SK-N-SH (cell line): ENCODE results near the gene RNF138. TPM values are rescaled to one million over a fixed set of nuclear protein-coding genes. Genes with fewer than 3 reads are reported as not detected.
"Not testable (repeated sequence)": the region's sequence is repeated elsewhere in the genome, so short reads cannot be mapped to it uniquely, and the experiment has no call there.

Source experiments
- CTCF ChIA-PET: fragments of 300-600, 350-600 bp; formaldehyde crosslinking; extraction: SDS; loops from one replicate; lab custom pipeline; 2021; lab: Yijun Ruan, JAX
- POLR2A ChIA-PET: fragments of 350-600 bp; sonication (Branson Sonifier 250); formaldehyde crosslinking; extraction: SDS; loops from one replicate; lab custom pipeline; 2020; ENCODE audit warnings: antibody characterized with exemption, inconsistent platforms; lab: Yijun Ruan, JAX
- DNase-seq: peaks from one replicate; pipeline ENCODE4 v3.0.0; 2012
- H2AFZ ChIP-seq: fragments of 200-600 bp; sonication (generic); 2 replicates; pipeline ENCODE4 v1.8.1; 2016; ENCODE audit warnings: antibody characterized with exemption, mild to moderate bottlenecking, low read depth
- H3F3A ChIP-seq: fragments of 200-600 bp; sonication (generic); replicated peaks from 2 replicates; pipeline ENCODE3; 2016; ENCODE audit warnings: antibody characterized with exemption, mild to moderate bottlenecking; ENCODE audit not compliant: insufficient read depth
- H3K27ac ChIP-seq, 2 experiments: fragments of 200-500 bp in 1 of 2; fragments of 200-600 bp in 1 of 2; sonication (Bioruptor generic) in 1 of 2; sonication (generic), shearing (Covaris generic) in 1 of 2; 2 replicates each; pipeline versions ENCODE4 v1.5.1 to v1.6.1; 2014 to 2016; ENCODE audit warnings: low read depth in 2 of 2, inconsistent platforms in 1 of 2, low read length in 1 of 2, mild to moderate bottlenecking in 1 of 2, mixed read lengths in 1 of 2
- H3K27me3 ChIP-seq: fragments of 200-600 bp; sonication (generic), shearing (Covaris generic); 2 replicates; pipeline ENCODE4 v1.6.1; 2016; ENCODE audit warnings: mixed run types; ENCODE audit not compliant: insufficient read depth
- H3K36me3 ChIP-seq, 2 experiments: fragments of 200-500 bp in 1 of 2; fragments of 200-600 bp in 1 of 2; sonication (Bioruptor generic) in 1 of 2; sonication (generic) in 1 of 2; replicated peaks in 1 of 2; 2 replicates each; pipeline versions ENCODE3 to v1.5.1; 2014 to 2016; ENCODE audit warnings: low read length in 1 of 2, mild to moderate bottlenecking in 1 of 2; ENCODE audit not compliant: insufficient read depth in 2 of 2, control insufficient read depth in 1 of 2
- H3K4me1 ChIP-seq, 2 experiments: fragments of 200-500 bp in 1 of 2; fragments of 200-600 bp in 1 of 2; sonication (Bioruptor generic) in 1 of 2; sonication (generic), shearing (Covaris generic) in 1 of 2; 2 replicates each; pipeline versions ENCODE4 v1.5.1 to v1.6.1; 2014 to 2016; ENCODE audit warnings: low read depth in 1 of 2, low read length in 1 of 2, mixed run types in 1 of 2; ENCODE audit not compliant: insufficient read depth in 2 of 2, control insufficient read depth in 1 of 2
- H3K4me2 ChIP-seq: fragments of 200-600 bp; sonication (generic), shearing (Covaris generic); 2 replicates; pipeline ENCODE4 v1.6.1; 2017; ENCODE audit warnings: mixed run types
- H3K4me3 ChIP-seq, 2 experiments: fragments of 200-500 bp in 1 of 2; fragments of 200-600 bp in 1 of 2; sonication (Bioruptor generic) in 1 of 2; sonication (generic), shearing (Covaris generic) in 1 of 2; 2 replicates each; pipeline versions ENCODE4 v1.5.1 to v1.8.1; 2014 to 2016; ENCODE audit warnings: low read depth in 2 of 2, inconsistent platforms in 1 of 2, low read length in 1 of 2, mild to moderate bottlenecking in 1 of 2, mixed read lengths in 1 of 2, moderate library complexity in 1 of 2
- H3K79me2 ChIP-seq: fragments of 200-600 bp; sonication (generic); 2 replicates; pipeline ENCODE4 v1.8.1; 2017; ENCODE audit warnings: mild to moderate bottlenecking; ENCODE audit not compliant: insufficient read depth
- H3K9ac ChIP-seq: fragments of 200-600 bp; sonication (generic); 2 replicates; pipeline ENCODE4 v1.6.1; 2017; ENCODE audit warnings: mixed run types
- H3K9me2 ChIP-seq: fragments of 200-600 bp; sonication (generic); 2 replicates; pipeline ENCODE4 v1.6.1; 2017; ENCODE audit warnings: mixed run types
- H3K9me3 ChIP-seq: fragments of 200-600 bp; sonication (generic); 2 replicates; pipeline ENCODE4 v1.6.1; 2017; ENCODE audit warnings: mixed run types, mild to moderate bottlenecking, moderate library complexity
- H4K20me1 ChIP-seq: fragments of 200-600 bp; sonication (generic); 2 replicates; pipeline ENCODE4 v1.6.1; 2017; ENCODE audit warnings: mild to moderate bottlenecking, mixed run types; ENCODE audit not compliant: insufficient read depth
- ELF1 ChIP-seq: IDR thresholded peaks from 2 replicates; pipeline ENCODE4 v1.4.0; 2012
- EP300 ChIP-seq, 2 experiments: IDR thresholded peaks; 2 replicates each; pipeline versions ENCODE4 v1.4.0 to v1.6.1; 2012; ENCODE audit warnings: borderline replicate concordance in 1 of 2, low read depth in 1 of 2, low read length in 1 of 2
- FOSL2 ChIP-seq: IDR thresholded peaks from 2 replicates; pipeline ENCODE4 v1.4.0; 2012; ENCODE audit warnings: low read depth, mild to moderate bottlenecking, moderate library complexity, borderline replicate concordance
- FOXM1 ChIP-seq: IDR thresholded peaks from 2 replicates; pipeline ENCODE4 v1.4.0; 2012; ENCODE audit warnings: low read depth, mild to moderate bottlenecking
- GABPA ChIP-seq: IDR thresholded peaks from 2 replicates; pipeline ENCODE4 v1.4.0; 2012; ENCODE audit warnings: low read depth, mild to moderate bottlenecking
- GATA2 ChIP-seq: sonication (generic); formaldehyde crosslinking; IDR thresholded peaks from 2 replicates; pipeline ENCODE4 v1.5.0; 2020; ENCODE audit warnings: mild to moderate bottlenecking, missing genetic modification reagents
- IRF3 ChIP-seq: fragments of 150-350 bp; IDR thresholded peaks from 2 replicates; pipeline ENCODE4 v1.6.1; 2016; ENCODE audit warnings: mild to moderate bottlenecking, low read depth, low read length
- JUND ChIP-seq: IDR thresholded peaks from 2 replicates; pipeline ENCODE4 v1.4.0; 2012
- NFIC ChIP-seq: IDR thresholded peaks from 2 replicates; pipeline ENCODE4 v1.4.0; 2012; ENCODE audit warnings: borderline replicate concordance
- NRF1 ChIP-seq: IDR thresholded peaks from 2 replicates; pipeline ENCODE4 v1.6.1; 2012; ENCODE audit warnings: low read depth, mild to moderate bottlenecking, low read length
- RFX5 ChIP-seq: IDR thresholded peaks from 2 replicates; pipeline ENCODE4 v1.6.1; 2012; ENCODE audit warnings: mild to moderate bottlenecking, improper control_type of control experiment, low read length
- SIN3A ChIP-seq: IDR thresholded peaks from 2 replicates; pipeline ENCODE4 v1.6.1; 2012; ENCODE audit warnings: low read depth, mild to moderate bottlenecking, low read length, moderate library complexity, borderline replicate concordance
- TAF1 ChIP-seq: IDR thresholded peaks from 2 replicates; pipeline ENCODE4 v1.6.1; 2012; ENCODE audit warnings: low read depth, mild to moderate bottlenecking, low read length, moderate library complexity, borderline replicate concordance
- TCF12 ChIP-seq: IDR thresholded peaks from 2 replicates; pipeline ENCODE4 v1.4.0; 2012
- TEAD4 ChIP-seq: IDR thresholded peaks from 2 replicates; pipeline ENCODE4 v1.4.0; 2012; ENCODE audit warnings: mild to moderate bottlenecking, borderline replicate concordance; ENCODE audit not compliant: insufficient read depth
- USF1 ChIP-seq: IDR thresholded peaks from 2 replicates; pipeline ENCODE4 v1.4.0; 2012; ENCODE audit warnings: low read depth, borderline replicate concordance
- USF2 ChIP-seq: fragments of 150-350 bp; IDR thresholded peaks from 2 replicates; pipeline ENCODE4 v1.6.1; 2017; ENCODE audit warnings: antibody characterized with exemption, low read length, low read depth, borderline replicate concordance
- YY1 ChIP-seq: IDR thresholded peaks from 2 replicates; pipeline ENCODE4 v1.4.0; 2012; ENCODE audit warnings: low read depth, mild to moderate bottlenecking
- WGBS: methylation state at CpG from one replicate; pipeline ENCODE4 v1.1.6; 2017; ENCODE audit warnings: low lambda C conversion rate; 5-methylcytosine and 5-hydroxymethylcytosine counted together
- polyA plus RNA-seq, 3 experiments: library from polyadenylated mRNA; depleted of rRNA; stranded (reverse); fragments of >200 nt; gene quantifications; 2 replicates each; pipeline ENCODE4 v1.2.3, GENCODE V29; 2012

Gene RNF138
- polyA plus RNA-seq, 1 of the 3 experiments (the other 2 are of a cell fraction): 22.3 TPM

- no peaks in the 10 kb centered on the region for H3K36me3 ChIP-seq
- no peaks in the 10 kb centered on the region for H3K4me1 ChIP-seq
- no peaks in the 10 kb centered on the region for H3K79me2 ChIP-seq
- no peak overlapping the region for H3K4me2 ChIP-seq
- H3K4me3 ChIP-seq: no peak overlapping the region
- 60% methylated on average over 7 of the region's 7 CpGs for WGBS
- DNase-seq: no peak
- TF ChIP-seq YY1: no peak
- TF ChIP-seq FOSL2: no peak
- no peak for TF ChIP-seq NFIC
- TF ChIP-seq USF1: no peak
- no peak for TF ChIP-seq TCF12
- TF ChIP-seq RFX5: no peak
- TF ChIP-seq GABPA: no peak
- TF ChIP-seq TAF1: no peak
- no peak for TF ChIP-seq USF2
- TF ChIP-seq GATA2 (CRISPR knock-in tag): no peak
- no peak for TF ChIP-seq FOXM1
- no peak for TF ChIP-seq ELF1
- no peak for TF ChIP-seq SIN3A
- no peak for TF ChIP-seq TEAD4
- no peak for TF ChIP-seq NRF1
- TF ChIP-seq EP300 (IDR thresholded peaks at IDR 0.05; ENCODE audit: borderline replicate concordance in 1 of 2, low read depth in 1 of 2, low read length in 1 of 2): no peak
- TF ChIP-seq JUND: no peak
- no peak overlapping the region for H2AFZ ChIP-seq
- POLR2A ChIA-PET: no interaction called here
- H3K9me2 ChIP-seq: no peaks in the 10 kb centered on the region
- no peaks in the 10 kb centered on the region for H3K27me3 ChIP-seq
- no peaks in the 10 kb centered on the region for H4K20me1 ChIP-seq
- no peak overlapping the region for H3K9ac ChIP-seq
- H3F3A ChIP-seq: no peaks in the 10 kb centered on the region
- H3K27ac ChIP-seq: no peak overlapping the region
- H3K9me3 ChIP-seq: no peaks in the 10 kb centered on the region
- CTCF ChIA-PET: interaction anchor here (1.0 to 1.3 kb wide), 2 partner anchors 17 to 97 kb away, joined by 4 read pairs; no protein-coding TSS in a partner anchor
These were observed 83.0 kb downstream of the RNF138 start for GRCh38 chr18:32174719-32175118.

- Histone ChIP-seq H2AFZ (no peak overlapping the region), H4K20me1 (no peaks in the 10 kb centered on the region), H3K27ac (no peak overlapping the region), H3K27me3 (no peaks in the 10 kb centered on the region), H3K4me1 (no peaks in the 10 kb centered on the region), H3K9me2 (no peaks in the 10 kb centered on the region), H3K9ac (no peak overlapping the region), H3F3A (no peaks in the 10 kb centered on the region), H3K36me3 (no peaks in the 10 kb centered on the region), H3K79me2 (no peaks in the 10 kb centered on the region), H3K4me2 (no peak overlapping the region), H3K9me3 (no peaks in the 10 kb centered on the region), H3K4me3 (no peak overlapping the region)
- 72% methylated on average over 1 of the region's 1 CpG for WGBS
- TF ChIP-seq FOSL2 (no peak), IRF3 (no peak), USF1 (no peak), TCF12 (no peak)
- ChIA-PET CTCF (interaction anchor here (1.0 to 1.3 kb wide), 3 partner anchors 17 to 97 kb away, joined by 3 to 4 read pairs (median 4); no protein-coding TSS in a partner anchor), POLR2A (no interaction called here)
- no peak for DNase-seq
These were observed 83.6 kb downstream of the RNF138 start for GRCh38 chr18:32175265-32175664.

GRCh38 chr18:32176745-32177144 is 85.1 kb downstream of the RNF138 start:
- H3K36me3 ChIP-seq, H3K9me2 ChIP-seq, H3K4me3 ChIP-seq, H2AFZ ChIP-seq, POLR2A ChIA-PET, H3K4me2 ChIP-seq, H3K27ac ChIP-seq, H4K20me1 ChIP-seq, H3K4me1 ChIP-seq, DNase-seq, H3K27me3 ChIP-seq, H3F3A ChIP-seq, H3K79me2 ChIP-seq, H3K9ac ChIP-seq, H3K9me3 ChIP-seq: not testable (repeated sequence)
- 16% methylated on average over 1 of the region's 1 CpG for WGBS
- CTCF ChIA-PET: interaction anchor here (0.9 kb wide), 1 partner anchor 19 kb away, joined by 3 read pairs; no protein-coding TSS in a partner anchor
